Esophagus squamous epithelium (tissue), 5 donors: Measurements from ENCODE around the gene KCNA5. TPM values are rescaled to one million over a fixed set of nuclear protein-coding genes. Genes with fewer than 3 reads are reported as not detected.

Experiments used
- DNase-seq: peaks from one replicate; lab custom pipeline; 2025; lab: John Stamatoyannopoulos, UW
- H3K27ac ChIP-seq, 4 donors: fragments of 200-600 bp; sonication (generic); one replicate each; pipeline ENCODE4 v1.5.1; 2016 to 2019; ENCODE audit warnings: mild to moderate bottlenecking in 1 of 4
- H3K27me3 ChIP-seq, 4 donors: fragments of 200-600 bp; sonication (generic); 1 replicate in 3 of 4; 2 replicates in 1 of 4; pipeline versions ENCODE4 v1.5.1 to v1.6.0; 2017 to 2021; ENCODE audit warnings: antibody characterized with exemption in 1 of 4
- H3K36me3 ChIP-seq, 3 donors: fragments of 200-600 bp; sonication (generic); one replicate each; pipeline ENCODE4 v1.5.1; 2016 to 2019
- H3K4me1 ChIP-seq, 3 donors: fragments of 200-600 bp; sonication (generic); one replicate each; pipeline ENCODE4 v1.5.1; 2017 to 2019
- H3K4me3 ChIP-seq, 4 donors: fragments of 200-600 bp; sonication (generic); 1 replicate in 3 of 4; 2 replicates in 1 of 4; pipeline ENCODE4 v1.5.1; 2016 to 2019; ENCODE audit warnings: mild to moderate bottlenecking in 2 of 4, moderate library complexity in 1 of 4
- H3K9me3 ChIP-seq, 3 donors: fragments of 200-600 bp; sonication (generic); one replicate each; pipeline ENCODE4 v1.5.1; 2016 to 2019
- POLR2A ChIP-seq, 4 donors: fragments of 450-650 bp; IDR thresholded peaks; one replicate each; pipeline ENCODE4 v1.6.1; 2017; ENCODE audit warnings: antibody characterized with exemption in 4 of 4, mild to moderate bottlenecking in 4 of 4, moderate library complexity in 3 of 4
- WGBS, 2 donors: methylation state at CpG; one replicate each; pipeline ENCODE4 v1.1.5; 2018; 5-methylcytosine and 5-hydroxymethylcytosine counted together
- intact Hi-C: fragments of 100-400 bp; cut with DNase I; formaldehyde crosslinking; loops from one replicate; pipeline ENCODE4 v1.15.0; 2022
- total RNA-seq, 4 donors: library from RNA; depleted of rRNA; stranded (reverse); fragments of >200 nt; gene quantifications; one replicate each; pipeline ENCODE4 v1.1.0, GENCODE V29; 2016
- TF ChIP-seq, protein P1 (sequence below), 6 experiments: fragments of 450-650 bp in 4 of 6; fragments of 200-600 bp in 2 of 6; sonication (generic) in 2 of 6; IDR thresholded peaks; one replicate each; pipeline ENCODE4 v1.5.1; 2016 to 2019; ENCODE audit warnings: antibody characterized with exemption in 6 of 6, mild to moderate bottlenecking in 4 of 6, moderate library complexity in 4 of 6
- donor health status: DM: yes; HTN: yes; CAD: no.

KCNA5 gene
- total RNA-seq, 4 donors from 2014 or later = 0.13 to 8.2 (median 1.8) TPM; not detected in 1

DNA sequence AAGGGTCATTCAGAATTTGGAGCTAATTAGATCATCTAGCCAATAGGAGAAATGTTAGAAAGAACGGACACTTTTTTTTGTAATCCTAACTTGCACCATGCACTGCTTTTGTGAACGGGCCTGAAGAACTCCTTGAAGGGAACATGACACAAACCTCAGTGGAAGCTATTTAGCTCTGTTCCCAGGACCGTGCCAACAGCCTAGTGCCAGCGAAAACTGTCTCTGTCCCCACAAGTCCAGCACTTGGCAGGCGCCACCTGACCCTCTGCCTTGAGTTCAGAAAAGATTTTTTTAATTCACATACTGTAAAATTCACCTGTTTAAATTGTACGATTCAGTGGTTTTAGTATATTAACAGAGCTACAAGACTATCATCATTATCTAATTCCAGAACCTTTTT, 31.3 kb upstream of the KCNA5 start:
- intact Hi-C loops = no loop called here

DNA sequence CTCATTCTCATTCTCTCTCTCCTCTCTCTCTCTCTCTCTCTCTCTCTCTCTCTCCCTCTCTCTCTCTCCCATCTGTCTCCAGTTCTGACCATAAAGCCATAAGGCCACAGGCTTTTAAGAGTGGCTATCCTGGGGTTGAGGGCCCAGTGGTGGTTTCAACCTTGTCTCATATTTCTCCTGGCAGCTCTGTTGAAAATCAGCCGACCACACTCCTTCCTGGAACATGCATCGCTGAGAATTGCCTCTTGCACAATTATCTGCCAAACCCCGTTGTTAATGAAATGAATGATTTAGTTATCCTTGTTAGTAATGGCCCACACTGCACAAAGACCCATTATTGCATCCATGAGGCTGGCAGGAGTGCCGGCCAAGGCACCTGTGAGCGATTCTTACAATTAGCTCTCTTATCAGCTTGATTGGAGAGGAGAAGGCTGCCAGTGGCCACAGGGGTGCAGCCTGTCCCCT, 30.4 kb upstream of the KCNA5 start:
- H3K9me3 ChIP-seq = no peaks in the 10 kb centered on the region
- no peak for TF ChIP-seq POLR2A (IDR thresholded peaks at IDR 0.05)
- TF ChIP-seq, protein P1, sequence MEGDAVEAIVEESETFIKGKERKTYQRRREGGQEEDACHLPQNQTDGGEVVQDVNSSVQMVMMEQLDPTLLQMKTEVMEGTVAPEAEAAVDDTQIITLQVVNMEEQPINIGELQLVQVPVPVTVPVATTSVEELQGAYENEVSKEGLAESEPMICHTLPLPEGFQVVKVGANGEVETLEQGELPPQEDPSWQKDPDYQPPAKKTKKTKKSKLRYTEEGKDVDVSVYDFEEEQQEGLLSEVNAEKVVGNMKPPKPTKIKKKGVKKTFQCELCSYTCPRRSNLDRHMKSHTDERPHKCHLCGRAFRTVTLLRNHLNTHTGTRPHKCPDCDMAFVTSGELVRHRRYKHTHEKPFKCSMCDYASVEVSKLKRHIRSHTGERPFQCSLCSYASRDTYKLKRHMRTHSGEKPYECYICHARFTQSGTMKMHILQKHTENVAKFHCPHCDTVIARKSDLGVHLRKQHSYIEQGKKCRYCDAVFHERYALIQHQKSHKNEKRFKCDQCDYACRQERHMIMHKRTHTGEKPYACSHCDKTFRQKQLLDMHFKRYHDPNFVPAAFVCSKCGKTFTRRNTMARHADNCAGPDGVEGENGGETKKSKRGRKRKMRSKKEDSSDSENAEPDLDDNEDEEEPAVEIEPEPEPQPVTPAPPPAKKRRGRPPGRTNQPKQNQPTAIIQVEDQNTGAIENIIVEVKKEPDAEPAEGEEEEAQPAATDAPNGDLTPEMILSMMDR (IDR thresholded peaks at IDR 0.05) = no peak
- H3K36me3 ChIP-seq = no peaks in the 10 kb centered on the region
- 37 to 46% methylated on average over 3 to 4 of the region's 5 CpGs for WGBS, 2 donors
- intact Hi-C loops = no loop called here
- no peak overlapping the region for H3K27ac ChIP-seq
- no peak overlapping the region for H3K4me3 ChIP-seq
- H3K4me1 ChIP-seq = peaks cover 0 to 2% (median 0%) of the 10 kb centered on the region in 3 donors
- DNase-seq = no peak
- peaks cover 0 to 3% (median 0%) of the 10 kb centered on the region in 4 donors for H3K27me3 ChIP-seq

More for the DNA sequence above, 31.3 kb upstream of the KCNA5 start:
- TF ChIP-seq, protein P1 (IDR thresholded peaks at IDR 0.05) = no peak
- TF ChIP-seq POLR2A (IDR thresholded peaks at IDR 0.05) = no peak
- Histone ChIP-seq H3K36me3 (no peaks in the 10 kb centered on the region), H3K4me3 (no peak overlapping the region), H3K9me3 (no peaks in the 10 kb centered on the region), H3K27ac (no peak overlapping the region), H3K27me3 (peaks cover 0 to 3% (median 0%) of the 10 kb centered on the region in 4 donors), H3K4me1 (no peaks in the 10 kb centered on the region)
- WGBS, 2 donors = 53 to 63% methylated on average over 6 of the region's 6 CpGs
- no peak for DNase-seq

DNA sequence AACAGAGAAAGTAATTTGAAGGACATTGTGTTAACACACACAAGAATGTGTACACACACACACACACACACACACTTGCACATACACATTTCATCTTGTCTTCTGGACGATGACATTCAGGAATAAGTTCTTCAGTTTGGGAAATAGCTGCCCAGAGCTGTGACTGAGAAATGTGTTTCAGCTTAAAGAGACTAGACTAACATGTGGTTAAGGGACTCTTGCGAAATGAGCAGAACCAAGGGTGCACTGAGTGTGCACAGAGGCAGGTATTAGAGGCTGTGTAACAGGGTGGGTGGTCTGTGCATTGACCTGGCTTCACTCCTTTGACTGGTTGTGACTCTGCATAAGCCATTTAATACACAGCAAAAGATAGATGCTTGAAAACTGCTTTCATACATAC, 29.4 kb upstream of the KCNA5 start:
- intact Hi-C loops = no loop called here
- 61 to 66% methylated on average over 2 of the region's 2 CpGs for WGBS, 2 donors
- TF ChIP-seq POLR2A (IDR thresholded peaks at IDR 0.05) = no peak
- TF ChIP-seq, protein P1 (IDR thresholded peaks at IDR 0.05) = no peak
- DNase-seq = no peak
- Histone ChIP-seq H3K9me3 (no peaks in the 10 kb centered on the region), H3K4me3 (no peak overlapping the region), H3K27ac (no peak overlapping the region), H3K4me1 (peaks cover 0 to 12% (median 0%) of the 10 kb centered on the region in 3 donors), H3K36me3 (no peaks in the 10 kb centered on the region), H3K27me3 (peaks cover 0 to 3% (median 0%) of the 10 kb centered on the region in 4 donors)

DNA sequence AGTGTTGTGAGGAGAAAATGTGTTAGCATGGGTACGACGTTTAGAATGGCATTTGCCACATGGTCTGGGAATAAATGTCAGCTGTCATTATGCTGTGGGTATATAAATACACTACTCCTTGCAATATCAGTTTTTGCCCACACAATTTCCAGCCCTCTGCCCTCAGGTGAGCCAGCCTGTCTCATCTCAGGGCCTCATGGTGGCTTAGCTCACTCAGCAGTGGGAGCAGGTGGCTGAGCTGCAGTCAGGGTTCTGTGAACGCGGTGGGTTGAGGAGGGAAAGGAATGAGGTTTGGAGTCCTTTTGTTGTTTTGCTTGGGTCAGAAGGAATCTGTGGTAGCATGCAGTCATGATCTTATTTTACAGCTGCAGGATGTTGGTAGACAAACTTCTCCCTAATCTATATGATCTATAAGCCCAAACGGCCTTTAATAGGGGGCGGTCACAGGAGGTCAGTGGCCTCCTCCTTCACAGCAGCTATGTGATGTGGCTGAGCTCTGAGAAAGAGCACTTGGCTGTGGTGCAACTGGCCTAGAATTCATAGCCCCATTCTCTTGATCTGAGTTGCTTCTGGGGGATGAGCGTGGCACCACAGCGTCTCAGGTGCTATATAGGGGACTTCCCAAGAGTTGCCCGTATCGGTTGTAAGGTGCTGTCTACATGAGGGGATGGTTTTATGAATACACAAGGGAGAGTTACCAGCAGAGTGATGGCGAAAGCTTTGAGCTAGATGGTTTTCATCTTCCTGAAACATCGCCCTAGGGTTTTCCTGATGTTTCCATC, 27.8 kb upstream of the KCNA5 start:
- DNase-seq = no peak
- Histone ChIP-seq H3K36me3 (no peaks in the 10 kb centered on the region), H3K9me3 (no peaks in the 10 kb centered on the region), H3K4me3 (no peak overlapping the region), H3K27me3 (peaks cover 0 to 6% (median 0%) of the 10 kb centered on the region in 4 donors), H3K4me1 (peaks cover 0 to 12% (median 0%) of the 10 kb centered on the region in 3 donors), H3K27ac (no peak overlapping the region)
- intact Hi-C loops = no loop called here
- WGBS, 2 donors = 63 to 93% methylated on average over 9 to 11 of the region's 12 CpGs
- no peak for TF ChIP-seq POLR2A (IDR thresholded peaks at IDR 0.05)
- TF ChIP-seq, protein P1 (IDR thresholded peaks at IDR 0.05) = no peak

DNA sequence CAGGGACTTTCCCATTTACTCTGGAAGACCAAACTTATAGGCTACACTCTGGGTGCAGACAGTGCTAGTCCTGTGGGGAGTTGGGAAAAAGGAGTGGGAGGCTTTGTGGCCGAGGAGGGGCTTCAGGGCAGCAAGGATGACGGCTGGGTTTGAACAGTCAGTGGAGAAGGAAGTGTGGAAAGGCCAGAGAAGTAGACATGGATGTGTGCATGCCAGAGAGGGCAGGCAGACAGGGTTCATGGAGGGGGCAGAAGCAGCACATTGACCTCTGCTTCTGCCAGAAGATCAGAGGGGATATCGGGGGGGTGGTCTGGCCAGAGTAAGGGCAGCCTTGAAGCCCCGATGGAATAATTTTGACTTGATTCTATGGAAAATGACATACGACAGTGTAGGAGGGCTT, 27.2 kb upstream of the KCNA5 start:
- intact Hi-C loops = no loop called here
- no peaks in the 10 kb centered on the region for H3K9me3 ChIP-seq
- peaks cover 0 to 12% (median 0%) of the 10 kb centered on the region in 3 donors for H3K4me1 ChIP-seq
- no peak for TF ChIP-seq POLR2A (IDR thresholded peaks at IDR 0.05)
- TF ChIP-seq, protein P1 (IDR thresholded peaks at IDR 0.05) = no peak
- no peak for DNase-seq
- peaks cover 0 to 9% (median 0%) of the 10 kb centered on the region in 4 donors for H3K27me3 ChIP-seq
- 71 to 79% methylated on average over 5 of the region's 5 CpGs for WGBS, 2 donors
- H3K4me3 ChIP-seq = no peak overlapping the region
- H3K36me3 ChIP-seq = no peaks in the 10 kb centered on the region
- no peak overlapping the region for H3K27ac ChIP-seq
